Calu3 (cell line): Measurements from ENCODE around the gene NRP1. TPM values are rescaled to one million over a fixed set of nuclear protein-coding genes. Genes with fewer than 3 reads are reported as not detected.
"Not testable (repeated sequence)": the region's sequence is repeated elsewhere in the genome, so short reads cannot be mapped to it uniquely, and the experiment has no call there.

Experiments used
- BruUV-seq: library from RNA; stranded (reverse); fragments of 400-500 nt; replicated peaks from 2 replicates; lab custom pipeline; 2021; lab: Mats Ljungman, UMichigan
- CTCF ChIA-PET: fragments of 300-600 bp; sonication (Branson Sonifier 250); formaldehyde crosslinking; loops from one replicate; lab custom pipeline; 2022; ENCODE audit warnings: antibody characterized with exemption; lab: Charles Lee
- DNase-seq: peaks from one replicate; pipeline ENCODE4 v3.0.0; 2022
- H3K27ac Mint-ChIP-seq: one replicate; pipeline ENCODE4 v1.8.0; 2022; ENCODE audit warnings: mixed read lengths; ENCODE audit not compliant: unreplicated experiment
- H3K27me3 Mint-ChIP-seq: one replicate; pipeline ENCODE4 v1.8.0; 2022; ENCODE audit warnings: mixed read lengths; ENCODE audit not compliant: unreplicated experiment
- H3K36me3 Mint-ChIP-seq: one replicate; pipeline ENCODE4 v1.8.0; 2022; ENCODE audit warnings: mild to moderate bottlenecking, moderate library complexity, mixed read lengths; ENCODE audit not compliant: insufficient read depth, unreplicated experiment
- H3K4me1 Mint-ChIP-seq: one replicate; pipeline ENCODE4 v1.8.0; 2022; ENCODE audit warnings: mild to moderate bottlenecking, low read depth, mixed read lengths; ENCODE audit not compliant: unreplicated experiment
- H3K4me3 Mint-ChIP-seq: one replicate; pipeline ENCODE4 v1.8.0; 2022; ENCODE audit warnings: mild to moderate bottlenecking, low read depth, moderate library complexity, mixed read lengths; ENCODE audit not compliant: unreplicated experiment
- H3K9me3 Mint-ChIP-seq: one replicate; pipeline ENCODE4 v1.8.0; 2022; ENCODE audit warnings: low read depth, mixed read lengths; ENCODE audit not compliant: unreplicated experiment
- CTCF ChIP-seq: fragments of 200-600 bp; IDR thresholded peaks from one replicate; pipeline ENCODE4 v1.8.0; 2022; ENCODE audit warnings: antibody characterized with exemption; ENCODE audit not compliant: unreplicated experiment
- intact Hi-C: fragments of 100-400 bp; cut with micrococcal nuclease; formaldehyde crosslinking; loops from one replicate; pipeline ENCODE4 v1.10.0; 2022; ENCODE audit not compliant: unreplicated experiment
- total RNA-seq: library from RNA; stranded (reverse); gene quantifications from 2 replicates; pipeline ENCODE4 v1.2.3, GENCODE V29; 2022

Gene NRP1
- total RNA-seq, 1 experiment from 2014 or later, result 96.3 TPM

- no TSS peak for BruUV-seq
- Mint-ChIP-seq H3K9me3 (no peaks in the 10 kb centered on the region), H3K4me1 (peaks cover 29% of the 10 kb centered on the region), H3K27ac (no peak overlapping the region), H3K4me3 (peak overlapping the region; percentile 3), H3K27me3 (no peaks in the 10 kb centered on the region), H3K36me3 (peaks cover 52% of the 10 kb centered on the region)
- no peak for TF ChIP-seq CTCF
- no peak for DNase-seq
- intact Hi-C loops, result no loop called here
- CTCF ChIA-PET, result no interaction called here
These were observed 110.1 kb downstream of the NRP1 start for GRCh38 chr10:33224251-33224965.

GRCh38 chr10:33223326-33224000 is 111.0 kb downstream of the NRP1 start:
- intact Hi-C loops, result no loop called here
- peaks cover 52% of the 10 kb centered on the region for H3K36me3 Mint-ChIP-seq

GRCh38 chr10:33222304-33222703 is 112.2 kb downstream of the NRP1 start:
- H3K9me3 Mint-ChIP-seq, H3K27ac Mint-ChIP-seq, H3K4me3 Mint-ChIP-seq, BruUV-seq, CTCF ChIA-PET, intact Hi-C loops, H3K27me3 Mint-ChIP-seq, DNase-seq: not testable (repeated sequence)
- peaks cover 52% of the 10 kb centered on the region for H3K36me3 Mint-ChIP-seq
- peaks cover 35% of the 10 kb centered on the region for H3K4me1 Mint-ChIP-seq

More at GRCh38 chr10:33223326-33224000, 111.0 kb downstream of the NRP1 start:
- BruUV-seq, result no TSS peak
- H3K9me3 Mint-ChIP-seq, result no peaks in the 10 kb centered on the region
- H3K4me1 Mint-ChIP-seq, result peaks cover 29% of the 10 kb centered on the region
- H3K27me3 Mint-ChIP-seq, result no peaks in the 10 kb centered on the region
- H3K27ac Mint-ChIP-seq, result no peak overlapping the region
- H3K4me3 Mint-ChIP-seq, result no peak overlapping the region
- no peak for TF ChIP-seq CTCF
- CTCF ChIA-PET, result no interaction called here
- DNase-seq, result no peak

GRCh38 chr10:33217854-33218253 is 116.6 kb downstream of the NRP1 start:
- Mint-ChIP-seq H3K4me3 (no peak overlapping the region), H3K27ac (no peak overlapping the region), H3K27me3 (no peaks in the 10 kb centered on the region), H3K9me3 (no peaks in the 10 kb centered on the region), H3K4me1 (peaks cover 22% of the 10 kb centered on the region), H3K36me3 (peaks cover 55% of the 10 kb centered on the region)
- no peak for DNase-seq
- BruUV-seq, result no TSS peak
- intact Hi-C loops, result loop anchor here (5.0 kb wide), 1 partner anchor 44 kb away; no protein-coding TSS in a partner anchor
- no peak for TF ChIP-seq CTCF
- CTCF ChIA-PET, result no interaction called here
